Measurements from ENCODE around the gene KRT84.

KRT84 gene, protein sequence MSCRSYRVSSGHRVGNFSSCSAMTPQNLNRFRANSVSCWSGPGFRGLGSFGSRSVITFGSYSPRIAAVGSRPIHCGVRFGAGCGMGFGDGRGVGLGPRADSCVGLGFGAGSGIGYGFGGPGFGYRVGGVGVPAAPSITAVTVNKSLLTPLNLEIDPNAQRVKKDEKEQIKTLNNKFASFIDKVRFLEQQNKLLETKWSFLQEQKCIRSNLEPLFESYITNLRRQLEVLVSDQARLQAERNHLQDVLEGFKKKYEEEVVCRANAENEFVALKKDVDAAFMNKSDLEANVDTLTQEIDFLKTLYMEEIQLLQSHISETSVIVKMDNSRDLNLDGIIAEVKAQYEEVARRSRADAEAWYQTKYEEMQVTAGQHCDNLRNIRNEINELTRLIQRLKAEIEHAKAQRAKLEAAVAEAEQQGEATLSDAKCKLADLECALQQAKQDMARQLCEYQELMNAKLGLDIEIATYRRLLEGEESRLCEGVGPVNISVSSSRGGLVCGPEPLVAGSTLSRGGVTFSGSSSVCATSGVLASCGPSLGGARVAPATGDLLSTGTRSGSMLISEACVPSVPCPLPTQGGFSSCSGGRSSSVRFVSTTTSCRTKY

GRCh38 chr12:52385226-52385702, at the start of gene KRT84:
Gene KRT84, minus strand, starts transcription at chr12:52385652. Its CDS starts 67 bp downstream, at chr12:52385585.
- no peak for DNase-seq

DNA sequence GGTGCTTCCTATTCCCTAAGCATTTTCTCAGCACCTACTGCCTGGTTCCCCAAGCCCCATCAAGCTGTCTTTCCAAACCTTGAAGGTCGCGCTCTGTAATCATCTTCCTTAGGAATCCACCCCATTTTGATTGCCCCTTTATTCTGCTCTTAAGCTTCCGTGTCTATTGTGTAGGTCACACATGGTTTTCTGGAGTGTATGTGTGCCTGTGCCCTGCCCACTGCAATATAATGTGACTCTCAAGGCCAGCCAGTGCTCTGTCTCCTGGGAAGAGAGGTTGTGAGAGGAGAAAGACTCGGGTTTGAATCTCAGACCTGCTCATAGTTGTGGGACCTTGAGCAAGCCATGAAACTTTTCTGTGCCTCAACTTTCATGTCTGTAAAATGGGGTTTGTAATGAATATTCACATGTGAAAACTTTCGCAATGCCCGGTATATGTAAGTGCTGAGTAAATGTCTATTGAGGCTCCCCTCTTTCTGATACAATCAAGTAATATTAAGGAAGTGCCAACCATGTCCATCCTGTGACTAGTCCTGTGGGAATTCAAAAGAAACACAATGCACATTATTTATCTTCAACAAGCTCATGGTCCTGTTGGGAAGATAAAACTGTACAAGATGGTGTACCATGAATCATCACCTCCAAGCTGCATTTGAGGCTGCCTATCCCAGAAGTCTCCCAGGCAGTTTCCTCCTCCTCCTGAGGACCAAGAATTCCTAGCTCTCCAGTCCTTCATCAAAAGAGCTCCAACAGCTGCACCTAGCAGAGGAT, 49.5 kb upstream of the KRT84 start:
- no peak for DNase-seq

DNA sequence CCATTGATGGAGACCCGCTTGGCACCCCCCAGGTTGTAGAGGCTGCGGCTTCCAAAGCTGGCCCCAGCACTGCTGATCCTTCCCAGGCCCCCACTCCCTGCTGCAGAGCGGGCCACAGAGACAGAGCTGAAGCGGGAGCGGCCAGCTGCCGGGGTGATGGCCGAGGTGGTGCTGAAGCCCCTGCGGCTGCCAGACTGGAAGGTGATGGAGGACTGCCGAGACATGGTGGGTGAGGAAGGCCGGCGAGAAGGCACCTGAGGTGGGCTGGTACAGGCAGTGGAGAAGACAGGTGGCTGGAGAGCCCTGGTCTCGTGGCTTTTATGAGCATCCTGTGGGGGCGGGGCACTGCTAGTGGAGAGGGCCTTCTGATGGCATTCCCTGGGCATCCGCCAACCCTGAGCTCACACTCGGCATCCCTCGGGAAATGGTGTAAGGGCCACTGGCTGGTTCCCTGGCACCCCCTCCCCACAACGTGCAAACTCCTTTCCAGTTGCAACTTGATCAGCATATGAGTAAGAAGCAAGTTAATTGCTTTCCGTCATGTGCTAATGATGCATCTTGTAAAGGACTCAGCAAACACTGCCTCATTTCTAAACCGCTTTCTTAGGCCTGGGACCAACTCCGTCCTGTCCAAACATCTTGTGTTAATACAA, 48.8 kb upstream of the KRT84 start, which contains the start of gene KRT75:
TSS of gene KRT75 (minus strand) at position 291 of the 653 bp plus-strand sequence. CDS start at position 224, 67 bp downstream.
- DNase-seq, result no peak

- DNase-seq, result no peak
These were observed 48.1 kb upstream of the KRT84 start for GRCh38 chr12:52433501-52434080.

DNA sequence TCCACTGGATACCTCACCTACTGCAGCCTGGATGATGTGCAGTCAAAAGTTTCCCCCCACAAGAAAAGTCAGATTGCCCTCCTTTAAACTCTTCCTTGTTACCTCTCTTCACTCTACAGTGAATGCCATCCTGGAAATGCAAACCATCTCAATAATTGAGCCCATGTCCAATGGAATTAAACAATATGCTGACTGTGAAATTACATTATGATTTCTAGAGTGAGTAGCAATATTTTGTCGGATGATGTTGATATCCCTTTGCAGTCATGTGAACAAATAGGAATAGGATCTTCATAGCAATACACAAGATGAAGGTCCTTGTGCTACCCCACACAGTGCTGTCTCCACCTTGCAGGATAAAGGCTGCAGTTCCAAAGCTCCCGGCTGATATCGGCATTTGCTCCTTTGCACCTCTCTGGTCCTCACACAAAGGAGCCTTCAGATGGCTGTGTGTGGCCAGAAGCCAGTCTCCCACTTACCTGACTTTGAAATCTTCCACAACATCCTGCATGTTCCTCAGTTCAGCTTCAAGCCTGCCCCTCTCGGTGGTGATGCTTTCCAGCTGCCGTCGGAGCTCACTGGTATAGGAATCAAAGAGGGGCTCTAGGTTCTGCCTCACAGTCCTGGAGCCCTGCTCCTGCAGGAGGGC, 47.2 kb upstream of the KRT84 start:
- no peak for DNase-seq

DNA sequence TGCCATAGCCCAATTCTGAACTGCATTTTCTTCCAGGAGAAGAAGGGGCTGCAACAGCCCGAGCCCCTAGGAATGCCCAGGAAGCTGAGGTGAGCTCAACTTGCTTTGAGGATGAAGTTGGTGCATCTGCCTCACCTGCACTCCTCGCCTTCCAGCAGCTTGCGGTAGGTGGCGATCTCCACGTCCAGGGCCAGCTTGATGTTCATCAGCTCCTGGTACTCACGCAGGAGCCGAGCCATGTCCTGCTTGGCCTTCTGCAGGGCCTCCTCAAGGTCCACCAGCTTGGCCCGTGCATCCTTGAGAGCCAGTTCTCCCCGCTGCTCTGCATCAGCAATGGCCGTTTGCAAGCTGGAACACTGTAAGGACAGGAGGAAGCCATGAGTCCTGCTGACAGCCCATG, 42.7 kb upstream of the KRT84 start:
- no peak for DNase-seq

GRCh38 chr12:52427083-52427482, 41.6 kb upstream of the KRT84 start:
- DNase-seq, result no peak

DNA sequence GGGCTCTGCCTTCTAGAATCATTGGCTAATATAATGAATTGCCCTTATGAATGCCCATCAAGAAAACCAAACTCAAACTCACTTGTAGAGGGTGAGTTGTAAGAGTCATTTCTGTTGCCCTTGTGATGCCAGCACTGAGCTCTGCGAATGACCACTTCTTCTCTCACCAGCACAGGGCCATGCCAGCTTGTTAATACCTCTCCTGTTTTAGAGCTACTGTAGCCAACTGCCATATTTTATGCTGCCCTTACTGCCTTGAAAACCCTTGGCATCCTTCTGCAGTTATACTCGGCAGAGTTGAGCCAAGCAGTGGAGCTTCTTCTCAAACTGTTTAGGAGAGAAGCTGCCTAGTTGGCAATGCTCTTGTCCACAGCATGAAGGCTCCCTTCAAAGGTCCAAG, 40.6 kb upstream of the KRT84 start:
- no peak for DNase-seq

- DNase-seq, result no peak
These were observed 40.0 kb upstream of the KRT84 start for GRCh38 chr12:52425466-52425865.

- DNase-seq, result no peak
These were observed 38.4 kb upstream of the KRT84 start for GRCh38 chr12:52423661-52424500.

DNA sequence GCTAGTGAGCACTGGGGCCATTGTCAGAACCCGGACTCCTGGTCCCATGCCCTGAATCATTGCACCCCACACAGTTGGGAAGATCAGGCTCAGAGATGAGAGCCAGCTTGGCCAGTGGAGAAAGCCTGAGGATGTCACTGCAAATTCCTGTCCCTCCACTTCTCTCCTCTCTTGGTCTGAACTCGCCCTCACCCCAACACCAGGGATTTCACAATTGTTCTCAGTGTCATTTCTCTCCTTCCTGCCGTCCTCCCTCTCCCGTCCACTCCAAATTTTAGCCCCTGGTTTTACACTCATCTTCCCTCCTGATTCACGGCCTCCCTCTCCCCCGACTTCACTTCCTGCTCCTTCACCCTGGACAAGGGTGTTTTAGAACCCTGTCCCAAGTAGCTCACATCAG, 37.6 kb upstream of the KRT84 start:
- no peak for DNase-seq

DNA sequence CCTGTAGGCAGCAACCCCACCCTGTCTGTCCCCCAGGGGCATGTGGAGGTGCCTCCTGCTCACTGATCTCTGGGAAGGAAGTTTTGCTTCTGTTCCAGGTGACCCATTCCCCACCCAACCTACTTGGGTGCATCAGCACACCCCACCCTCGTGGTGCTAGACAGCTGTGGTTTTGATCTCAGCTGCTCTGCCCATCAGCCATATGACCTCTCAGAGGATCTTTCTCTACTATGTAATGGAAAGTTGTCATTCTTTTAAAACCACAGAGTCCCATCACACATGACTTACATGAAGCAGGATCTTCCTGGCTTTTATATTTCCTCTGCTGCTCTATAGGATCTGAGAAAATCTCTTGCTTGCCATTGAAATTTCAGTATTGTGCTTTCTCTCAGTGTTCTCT, 34.2 kb upstream of the KRT84 start:
- no peak for DNase-seq

- no peak for DNase-seq
These were observed 33.2 kb upstream of the KRT84 start for GRCh38 chr12:52418576-52419110.

DNA sequence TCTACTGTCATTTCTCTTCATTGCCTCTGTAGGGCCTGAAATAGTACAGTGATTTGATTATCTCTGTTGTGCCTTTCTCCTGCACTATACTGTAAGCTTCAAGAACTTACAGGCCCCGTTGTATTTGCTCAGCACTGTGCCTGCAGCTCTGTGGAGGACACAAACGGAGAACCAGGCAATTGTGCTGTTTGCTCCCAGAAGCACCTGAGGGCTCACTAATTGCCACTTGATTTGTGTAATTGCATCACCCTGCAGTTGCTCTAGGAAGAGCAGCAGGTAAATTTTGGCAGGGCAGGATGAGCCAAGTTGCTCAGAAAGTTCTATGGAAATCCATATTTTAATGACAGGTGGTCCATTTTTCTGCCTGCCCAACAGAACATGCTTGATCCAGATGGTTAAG, 32.3 kb upstream of the KRT84 start:
- DNase-seq, result no peak

DNA sequence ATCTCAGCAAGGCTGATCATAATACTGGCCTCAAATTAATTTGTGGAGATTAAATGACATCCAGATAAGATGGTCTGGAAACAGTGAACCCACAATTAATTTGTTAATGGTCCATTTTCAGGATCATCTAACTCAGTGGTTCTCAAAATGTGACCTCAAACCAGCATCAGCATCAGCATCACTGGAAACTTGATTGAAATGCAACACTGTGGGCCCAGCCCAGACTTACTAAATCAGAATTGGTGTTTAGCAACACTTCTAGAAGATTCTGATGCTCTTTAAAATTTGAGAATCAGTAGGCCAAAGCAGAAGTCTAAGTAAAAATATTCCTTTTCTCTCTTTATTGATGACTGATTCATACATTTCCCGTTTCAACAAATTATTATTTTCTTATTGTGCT, 31.3 kb upstream of the KRT84 start:
- no peak for DNase-seq

DNA sequence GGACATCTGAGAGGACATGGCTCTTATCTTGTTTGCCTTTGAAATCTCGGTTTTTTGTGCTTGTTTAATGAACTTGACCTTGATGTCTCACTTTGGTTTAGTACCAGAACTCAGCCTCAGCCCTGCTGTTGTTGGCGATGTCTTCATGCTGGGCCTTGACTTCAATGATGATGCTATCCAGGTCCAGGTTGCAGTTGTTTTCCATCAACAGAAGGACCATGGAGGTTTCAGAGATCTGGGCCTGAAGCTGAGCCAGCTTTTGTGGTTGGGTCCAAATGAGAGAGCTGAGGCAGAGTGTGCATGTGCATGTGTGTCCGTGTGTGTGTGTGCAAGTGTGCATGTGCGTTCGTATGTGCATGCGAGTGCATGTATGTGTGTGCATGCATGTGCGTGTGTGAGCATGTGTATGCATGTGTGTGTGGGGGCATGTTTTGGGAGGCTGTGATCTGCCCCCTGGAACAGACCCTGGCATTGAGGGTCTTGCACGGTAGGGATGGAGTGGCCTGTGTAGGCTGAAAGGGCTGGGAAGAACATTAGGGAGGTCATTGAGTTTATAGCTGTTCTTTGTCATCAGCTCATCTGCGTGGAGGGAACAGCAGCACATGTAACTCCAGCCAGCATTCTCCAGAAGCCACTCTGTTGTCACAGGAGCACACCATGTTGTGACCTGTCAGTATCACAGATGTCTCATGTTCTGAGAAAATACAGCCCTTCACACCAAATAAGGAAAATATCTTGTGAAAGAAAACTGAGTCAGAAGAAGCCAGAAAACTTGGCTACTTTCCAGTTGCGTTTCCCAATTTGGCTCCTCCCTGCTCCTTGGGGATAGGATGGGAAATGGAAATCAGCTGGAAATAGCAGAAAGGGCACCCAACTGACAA, 30.7 kb upstream of the KRT84 start:
- no peak for DNase-seq

- DNase-seq, result no peak
These were observed 29.5 kb upstream of the KRT84 start for GRCh38 chr12:52414936-52415335.

DNA sequence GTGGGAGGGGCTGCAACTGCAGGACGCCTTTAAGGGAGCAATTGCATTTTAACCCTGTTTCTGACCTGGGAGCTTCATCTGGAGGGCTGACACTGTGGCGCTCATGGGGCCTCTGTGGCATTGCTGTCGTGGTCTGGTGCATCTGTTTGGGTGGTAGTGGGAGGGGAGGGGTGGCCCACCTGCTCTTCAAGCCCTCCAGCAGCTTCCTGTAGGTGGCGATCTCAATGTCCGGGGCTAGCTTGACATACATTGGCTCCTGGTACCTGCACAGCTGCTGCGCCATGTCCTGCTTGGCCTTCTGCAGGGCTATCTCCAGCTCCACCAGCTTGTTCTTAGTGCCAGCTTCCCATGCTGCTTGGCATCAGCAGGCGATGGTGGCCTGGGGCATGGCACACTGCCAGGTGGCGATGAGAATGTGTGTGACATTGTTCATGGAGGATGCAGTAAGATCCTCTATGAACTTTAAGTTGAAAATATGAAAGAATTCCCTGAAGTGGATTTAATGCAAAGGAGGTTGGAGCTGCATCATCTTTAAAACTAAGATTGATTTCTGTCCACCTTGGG, 28.4 kb upstream of the KRT84 start:
- DNase-seq, result no peak

- DNase-seq, result no peak
These were observed 27.8 kb upstream of the KRT84 start for GRCh38 chr12:52413202-52413601.
